MM.1S (cell line): ENCODE data around the gene THRAP3.

ENCODE experiments used
- DNase-seq: peaks from one replicate; pipeline ENCODE4 v3.0.0-alpha.2; 2015
- H2AFZ ChIP-seq: fragments of 300-600 bp; sonication (generic); 2 replicates; pipeline ENCODE4 v1.6.0; 2016; ENCODE audit warnings: antibody characterized with exemption, low read length
- H3F3A ChIP-seq: fragments of 300-600 bp; sonication (generic); 2 replicates; pipeline ENCODE4 v1.6.1; 2016; ENCODE audit warnings: mild to moderate bottlenecking, antibody characterized with exemption, low read length, moderate library complexity, mixed read lengths; ENCODE audit not compliant: insufficient read depth
- H3K27ac ChIP-seq: fragments of 300-600 bp; sonication (generic); 2 replicates; pipeline ENCODE4 v1.5.1; 2016; ENCODE audit warnings: mild to moderate bottlenecking, low read length
- H3K27me3 ChIP-seq: fragments of 300-600 bp; sonication (generic); replicated peaks from 2 replicates; pipeline ENCODE4 v1.6.0; 2016; ENCODE audit warnings: low read length; ENCODE audit not compliant: insufficient read depth
- H3K36me3 ChIP-seq: fragments of 300-600 bp; sonication (generic); replicated peaks from 2 replicates; pipeline ENCODE4 v1.6.1; 2016; ENCODE audit warnings: mild to moderate bottlenecking, low read length, mixed read lengths; ENCODE audit not compliant: insufficient read depth
- H3K4me1 ChIP-seq: fragments of 300-600 bp; sonication (generic); 2 replicates; pipeline ENCODE4 v1.6.1; 2016; ENCODE audit warnings: low read length, mixed read lengths
- H3K4me2 ChIP-seq: fragments of 300-600 bp; sonication (generic); 2 replicates; pipeline ENCODE4 v1.6.0; 2016; ENCODE audit warnings: low read depth, low read length
- H3K4me3 ChIP-seq: fragments of 300-600 bp; sonication (generic); 2 replicates; pipeline ENCODE4 v1.5.1; 2016; ENCODE audit warnings: low read length, mixed read lengths
- H3K79me2 ChIP-seq: fragments of 300-600 bp; sonication (generic); 2 replicates; pipeline ENCODE4 v1.6.1; 2016; ENCODE audit warnings: mixed run types, low read length, mixed read lengths
- H3K9ac ChIP-seq: fragments of 300-600 bp; sonication (generic); 2 replicates; pipeline ENCODE4 v1.6.1; 2016; ENCODE audit warnings: low read length, mixed read lengths
- H3K9me2 ChIP-seq: fragments of 300-600 bp; sonication (generic); replicated peaks from 2 replicates; pipeline ENCODE4 v1.6.1; 2016; ENCODE audit warnings: mild to moderate bottlenecking, low read length, mixed read lengths; ENCODE audit not compliant: insufficient read depth
- H3K9me3 ChIP-seq: fragments of 300-600 bp; sonication (generic); replicated peaks from 2 replicates; pipeline ENCODE4 v1.6.1; 2016; ENCODE audit warnings: mild to moderate bottlenecking, low read length, mixed read lengths; ENCODE audit not compliant: insufficient read depth
- H4K20me1 ChIP-seq: fragments of 300-600 bp; sonication (generic); 2 replicates; pipeline ENCODE4 v1.6.1; 2016; ENCODE audit warnings: mild to moderate bottlenecking, low read length, moderate library complexity, mixed read lengths; ENCODE audit not compliant: insufficient read depth
- CTCF ChIP-seq: fragments of 300-600 bp; sonication (generic); IDR thresholded peaks from 2 replicates; pipeline ENCODE4 v1.5.1; 2016; ENCODE audit warnings: antibody characterized with exemption, low read length, mixed read lengths
- EZH2 ChIP-seq: fragments of 300-600 bp; sonication (generic); optimal IDR thresholded peaks from 2 replicates; pipeline ENCODE3; 2017; ENCODE audit warnings: low read depth, mild to moderate bottlenecking, antibody characterized with exemption, low read length, mixed read lengths
- EZH2phosphoT487 ChIP-seq: fragments of 300-600 bp; sonication (generic); IDR thresholded peaks from 2 replicates; pipeline ENCODE4 v1.6.1; 2018; ENCODE audit warnings: antibody characterized with exemption, low read length

THRAP3 gene

DNA sequence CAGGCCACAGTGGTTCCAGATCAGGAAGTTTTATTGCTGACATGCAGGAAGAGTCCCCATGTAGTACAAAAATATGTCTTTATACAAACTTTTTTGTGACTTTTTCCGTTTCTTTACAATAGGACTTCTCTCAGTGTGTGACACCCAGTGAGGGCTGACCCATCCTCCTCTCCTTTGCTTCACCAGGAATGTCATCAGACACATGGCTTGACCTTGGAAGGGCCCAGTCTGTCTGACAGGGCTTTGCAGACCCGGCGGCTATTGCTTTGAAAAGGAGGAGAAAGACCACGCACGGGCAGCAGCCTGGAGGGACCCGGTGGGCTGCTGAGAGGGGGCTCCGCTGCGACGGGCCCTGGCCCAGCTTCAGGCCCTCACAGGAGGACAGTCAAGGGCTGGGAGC lies 115.4 kb downstream of the THRAP3 start:
- no peaks in the 10 kb centered on the region for H3F3A ChIP-seq
- H3K4me3 ChIP-seq = no peak overlapping the region
- H3K27me3 ChIP-seq = 0 out of 2 replicates have a peak, but pooled peaks cover 4% of the 10 kb centered on the region
- H3K4me2 ChIP-seq = no peak overlapping the region
- no peaks in the 10 kb centered on the region for H3K9me3 ChIP-seq
- no peaks in the 10 kb centered on the region for H4K20me1 ChIP-seq
- H3K9me2 ChIP-seq = no peaks in the 10 kb centered on the region
- H2AFZ ChIP-seq = no peak overlapping the region
- H3K27ac ChIP-seq = no peak overlapping the region
- DNase-seq = no peak
- H3K36me3 ChIP-seq = no peaks in the 10 kb centered on the region
- TF ChIP-seq EZH2phosphoT487 (no peak), CTCF (no peak), EZH2 (no peak)
- H3K9ac ChIP-seq = no peak overlapping the region
- H3K4me1 ChIP-seq = no peaks in the 10 kb centered on the region
- H3K79me2 ChIP-seq = no peaks in the 10 kb centered on the region

DNA sequence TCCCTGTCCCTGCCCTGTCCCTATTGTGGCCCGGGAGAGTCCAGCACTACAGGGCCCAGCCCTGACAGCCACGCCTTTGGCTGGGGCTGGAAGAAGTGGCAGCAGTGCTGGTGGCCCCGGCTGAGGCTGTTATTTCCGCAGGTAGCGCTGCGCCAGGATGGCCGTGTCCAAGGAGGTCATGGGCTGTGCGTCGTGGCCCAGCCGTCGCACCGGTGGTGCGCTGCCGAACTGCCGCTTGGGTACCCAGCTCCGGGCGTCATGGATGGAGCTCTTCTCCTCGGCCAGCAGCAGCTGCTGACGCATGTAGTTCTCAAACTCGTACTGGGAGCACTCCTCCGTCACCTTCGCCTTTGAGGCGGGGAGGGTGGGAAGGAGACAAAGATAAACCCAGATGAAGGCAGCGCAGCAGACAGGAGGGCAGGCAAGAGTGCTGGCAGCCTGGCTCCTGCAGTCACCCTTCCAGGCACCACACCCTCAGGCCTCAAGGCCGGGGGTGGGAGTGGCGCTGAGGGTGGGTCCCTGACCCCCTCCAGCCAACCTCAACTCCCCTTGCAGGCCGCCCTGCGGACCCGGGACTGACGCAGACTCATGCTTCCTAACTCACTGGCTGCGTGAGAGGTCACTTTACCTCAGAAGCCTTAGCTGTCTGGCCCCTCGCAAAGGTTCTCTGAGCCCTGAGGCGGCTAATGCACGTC lies 117.5 kb downstream of the THRAP3 start:
- Histone ChIP-seq H3K9me2 (no peaks in the 10 kb centered on the region), H4K20me1 (no peaks in the 10 kb centered on the region), H3K4me3 (no peak overlapping the region), H2AFZ (no peak overlapping the region), H3K4me1 (no peaks in the 10 kb centered on the region), H3F3A (no peaks in the 10 kb centered on the region), H3K4me2 (no peak overlapping the region), H3K9ac (no peak overlapping the region), H3K9me3 (no peaks in the 10 kb centered on the region), H3K27me3 (no peaks in the 10 kb centered on the region), H3K27ac (no peak overlapping the region), H3K79me2 (no peaks in the 10 kb centered on the region), H3K36me3 (no peaks in the 10 kb centered on the region)
- DNase-seq = no peak
- no peak for TF ChIP-seq EZH2phosphoT487
- TF ChIP-seq CTCF = no peak
- TF ChIP-seq EZH2 = no peak

DNA sequence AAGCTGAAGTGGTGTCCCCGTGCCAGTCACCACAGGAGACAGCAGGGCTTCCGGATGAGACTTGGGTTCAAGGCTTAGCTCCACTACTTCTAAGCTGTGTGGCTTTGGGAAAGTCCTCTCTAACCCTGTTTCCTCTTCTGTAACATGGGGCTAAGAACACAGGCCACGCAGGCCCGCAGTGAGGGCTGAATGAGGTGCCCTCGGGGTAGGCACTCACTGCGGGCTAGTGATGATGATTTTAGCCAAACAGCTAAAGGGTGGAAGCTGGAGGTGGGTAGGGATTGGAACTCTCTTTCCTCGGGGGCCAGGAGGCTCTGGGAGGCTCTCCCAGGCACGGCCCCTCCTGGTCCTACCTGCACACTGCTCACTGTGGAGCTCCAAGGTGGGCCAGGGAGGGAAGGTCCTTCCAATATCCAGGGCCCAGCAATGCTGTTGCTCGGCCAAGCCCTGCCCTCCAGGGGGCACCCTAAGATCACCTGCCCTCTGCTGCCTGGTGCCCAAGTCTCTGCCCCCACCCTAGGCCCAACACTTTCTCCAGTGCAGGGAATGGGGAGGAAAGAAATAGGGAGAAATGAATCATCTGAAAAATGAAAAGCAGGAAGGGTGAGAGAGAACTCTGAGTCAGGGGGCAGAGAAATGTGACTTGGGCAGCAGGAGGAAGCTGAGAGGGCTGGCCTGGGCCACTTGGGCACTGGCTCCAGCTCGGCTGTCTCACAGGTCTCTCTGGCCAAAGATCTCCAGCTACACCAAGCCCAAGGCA lies 118.4 kb downstream of the THRAP3 start:
- no peak overlapping the region for H3K4me2 ChIP-seq
- peak; percentile 14 for DNase-seq
- H3F3A ChIP-seq = no peaks in the 10 kb centered on the region
- H3K9me3 ChIP-seq = no peaks in the 10 kb centered on the region
- no peak overlapping the region for H3K9ac ChIP-seq
- no peak overlapping the region for H3K4me3 ChIP-seq
- no peaks in the 10 kb centered on the region for H3K27me3 ChIP-seq
- no peak overlapping the region for H2AFZ ChIP-seq
- no peaks in the 10 kb centered on the region for H3K9me2 ChIP-seq
- no peaks in the 10 kb centered on the region for H4K20me1 ChIP-seq
- no peaks in the 10 kb centered on the region for H3K79me2 ChIP-seq
- no peaks in the 10 kb centered on the region for H3K4me1 ChIP-seq
- TF ChIP-seq CTCF (peak; percentile 58), EZH2 (no peak)
- H3K27ac ChIP-seq = no peak overlapping the region
- H3K36me3 ChIP-seq = no peaks in the 10 kb centered on the region
